ENCODE results near the gene KRTAP5-5.
"Not testable (repeated sequence)": the region's sequence is repeated elsewhere in the genome, so short reads cannot be mapped to it uniquely, and the experiment has no call there.

KRTAP5-5 gene

GRCh38 chr11:1645357-1645821 lies 15.8 kb downstream of the KRTAP5-5 start:
- no peak for TF ChIP-seq SUZ12 (IDR thresholded peaks at IDR 0.05; ENCODE audit: extremely low read depth, insufficient read depth, insufficient read length)
- TF ChIP-seq YY1 (IDR thresholded peaks at IDR 0.05; ENCODE audit: insufficient read depth, insufficient read length), result no peak

DNA sequence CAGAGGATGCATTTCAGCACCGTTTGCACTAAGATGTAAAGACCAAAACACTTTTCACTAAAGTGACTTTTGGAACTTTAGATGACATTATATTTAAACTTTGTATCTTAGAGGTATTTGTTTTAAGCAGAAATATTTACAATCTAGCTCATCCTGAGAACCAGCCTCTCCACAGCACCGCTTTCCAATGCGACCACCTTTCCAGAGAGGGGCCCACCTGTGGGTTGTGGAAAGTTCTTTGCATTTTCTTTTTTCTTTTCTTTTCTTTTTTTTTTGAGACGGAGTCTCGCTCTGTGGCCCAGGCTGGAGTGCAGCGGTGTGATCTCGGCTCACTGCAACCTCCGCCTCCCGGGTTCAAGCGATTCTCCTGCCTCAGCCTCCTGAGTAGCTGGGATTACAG lies 17.0 kb downstream of the KRTAP5-5 start:
- not testable (repeated sequence) for H3K4me1 ChIP-seq (ENCODE audit: insufficient read depth, insufficient read length); H3K9ac ChIP-seq (ENCODE audit: insufficient read length, low read depth); H3K36me3 ChIP-seq (ENCODE audit: insufficient read depth, insufficient read length, low read length); H3K4me3 ChIP-seq (ENCODE audit: insufficient read length, low read depth); H3K9me3 ChIP-seq (ENCODE audit: insufficient read depth, low read length); DNase-seq (ENCODE audit: low read depth, low spot score); H3K27me3 ChIP-seq (ENCODE audit: insufficient read depth, insufficient read length)

More at GRCh38 chr11:1645357-1645821, 15.8 kb downstream of the KRTAP5-5 start:
- Histone ChIP-seq H3K9ac (ENCODE audit: insufficient read length, low read depth) (no peak overlapping the region), H3K36me3 (ENCODE audit: insufficient read depth, insufficient read length, low read length) (no peaks in the 10 kb centered on the region), H3K4me3 (ENCODE audit: insufficient read length, low read depth) (no peak overlapping the region), H3K9me3 (ENCODE audit: insufficient read depth, low read length) (no peaks in the 10 kb centered on the region), H3K4me1 (ENCODE audit: insufficient read depth, insufficient read length) (peaks cover under 1% of the 10 kb centered on the region), H3K27me3 (ENCODE audit: insufficient read depth, insufficient read length) (peaks cover 7% of the 10 kb centered on the region)
- DNase-seq (ENCODE audit: low read depth, low spot score), result no peak

DNA sequence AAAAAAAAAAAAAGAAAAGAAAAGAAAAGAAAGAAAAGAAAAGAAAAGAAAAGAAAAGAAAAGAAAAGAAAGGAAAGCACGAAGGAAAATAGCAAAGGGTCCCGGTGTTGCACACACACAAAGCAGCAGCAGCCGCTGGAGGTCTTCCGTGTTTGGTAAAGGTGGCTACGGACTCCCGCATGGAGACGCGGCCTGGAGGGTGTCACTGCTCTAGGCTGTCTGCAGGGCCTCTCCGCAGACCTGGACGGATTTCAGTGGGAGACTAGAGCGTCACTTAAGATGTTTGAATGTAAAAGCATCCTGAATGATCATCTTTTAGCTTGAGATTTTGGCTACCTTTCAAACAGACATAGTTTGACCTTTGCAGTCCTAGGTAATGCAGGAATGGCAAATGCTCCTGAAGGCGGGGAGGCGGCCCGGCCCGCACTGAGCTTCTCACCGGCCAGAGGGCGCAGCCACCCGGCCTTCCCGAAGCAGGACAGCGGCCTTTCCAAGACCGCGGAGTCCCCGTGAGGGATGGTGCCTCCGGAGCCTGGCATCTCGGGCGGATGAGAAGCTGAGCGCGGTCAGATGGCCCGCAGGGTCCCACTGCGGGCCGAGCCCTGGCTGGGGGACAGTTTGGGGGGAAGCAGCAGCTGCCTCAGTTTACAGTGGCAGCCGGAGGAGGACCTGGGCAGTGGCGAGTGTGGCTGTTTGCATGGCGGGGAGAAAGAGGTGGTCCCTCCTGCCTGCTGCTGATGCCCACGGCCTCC lies 18.5 kb downstream of the KRTAP5-5 start:
- no peak for DNase-seq (ENCODE audit: low read depth, low spot score)
- no peak for TF ChIP-seq YY1 (IDR thresholded peaks at IDR 0.05; ENCODE audit: insufficient read depth, insufficient read length)
- Histone ChIP-seq H3K9ac (ENCODE audit: insufficient read length, low read depth) (no peak overlapping the region), H3K27me3 (ENCODE audit: insufficient read depth, insufficient read length) (peaks cover 2% of the 10 kb centered on the region), H3K36me3 (ENCODE audit: insufficient read depth, insufficient read length, low read length) (no peaks in the 10 kb centered on the region), H3K4me3 (ENCODE audit: insufficient read length, low read depth) (no peak overlapping the region), H3K4me1 (ENCODE audit: insufficient read depth, insufficient read length) (peaks cover 15% of the 10 kb centered on the region), H3K9me3 (ENCODE audit: insufficient read depth, low read length) (no peaks in the 10 kb centered on the region)

DNA sequence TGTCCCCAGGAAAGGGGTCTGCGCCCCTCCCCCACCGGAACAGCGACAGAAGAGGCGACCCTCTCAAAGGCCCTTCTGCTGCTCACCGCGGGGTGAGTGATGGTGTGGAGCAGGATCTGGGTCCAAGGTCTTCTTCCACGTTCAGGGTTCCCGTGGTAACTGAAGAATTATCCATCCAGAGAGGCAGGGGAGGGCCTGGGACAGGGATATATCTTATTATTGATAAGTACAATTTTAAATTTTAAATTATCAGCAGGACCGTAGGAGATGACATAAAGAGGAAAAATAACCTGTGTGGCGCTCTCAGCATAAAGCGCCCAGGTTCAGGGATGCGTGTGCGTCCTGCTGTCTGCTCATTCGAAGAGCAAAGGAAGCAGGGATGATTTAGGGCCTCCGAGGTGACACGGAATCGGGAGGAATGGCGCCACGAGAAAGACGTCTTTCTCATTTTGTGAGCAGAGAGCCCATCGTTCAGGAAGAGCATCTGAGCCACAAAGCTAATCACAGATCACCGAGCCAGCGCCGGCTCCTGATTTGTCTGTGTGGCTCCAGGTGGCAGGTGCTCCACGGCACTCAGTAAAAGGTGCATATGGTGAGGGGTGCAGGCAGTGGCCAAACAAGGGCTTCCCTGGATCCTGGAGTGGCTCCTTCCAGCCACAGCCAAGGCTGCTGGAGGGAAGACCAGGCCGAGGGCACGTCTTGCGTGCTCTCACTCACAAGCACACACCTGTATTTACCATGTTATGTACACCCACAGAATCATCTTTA lies 19.3 kb downstream of the KRTAP5-5 start:
- Histone ChIP-seq H3K4me1 (ENCODE audit: insufficient read depth, insufficient read length) (peaks cover 18% of the 10 kb centered on the region), H3K27me3 (ENCODE audit: insufficient read depth, insufficient read length) (peaks cover 9% of the 10 kb centered on the region), H3K4me3 (ENCODE audit: insufficient read length, low read depth) (no peak overlapping the region), H3K9ac (ENCODE audit: insufficient read length, low read depth) (peak overlapping the region; percentile 3), H3K9me3 (ENCODE audit: insufficient read depth, low read length) (no peaks in the 10 kb centered on the region), H3K36me3 (ENCODE audit: insufficient read depth, insufficient read length, low read length) (no peaks in the 10 kb centered on the region)
- TF ChIP-seq ZNF274 (IDR thresholded peaks at IDR 0.05; ENCODE audit: low read depth, low read length), result no peak
- TF ChIP-seq SUZ12 (IDR thresholded peaks at IDR 0.05; ENCODE audit: extremely low read depth, insufficient read depth, insufficient read length), result no peak
- no peak for TF ChIP-seq YY1 (IDR thresholded peaks at IDR 0.05; ENCODE audit: insufficient read depth, insufficient read length)
- DNase-seq (ENCODE audit: low read depth, low spot score), result no peak

DNA sequence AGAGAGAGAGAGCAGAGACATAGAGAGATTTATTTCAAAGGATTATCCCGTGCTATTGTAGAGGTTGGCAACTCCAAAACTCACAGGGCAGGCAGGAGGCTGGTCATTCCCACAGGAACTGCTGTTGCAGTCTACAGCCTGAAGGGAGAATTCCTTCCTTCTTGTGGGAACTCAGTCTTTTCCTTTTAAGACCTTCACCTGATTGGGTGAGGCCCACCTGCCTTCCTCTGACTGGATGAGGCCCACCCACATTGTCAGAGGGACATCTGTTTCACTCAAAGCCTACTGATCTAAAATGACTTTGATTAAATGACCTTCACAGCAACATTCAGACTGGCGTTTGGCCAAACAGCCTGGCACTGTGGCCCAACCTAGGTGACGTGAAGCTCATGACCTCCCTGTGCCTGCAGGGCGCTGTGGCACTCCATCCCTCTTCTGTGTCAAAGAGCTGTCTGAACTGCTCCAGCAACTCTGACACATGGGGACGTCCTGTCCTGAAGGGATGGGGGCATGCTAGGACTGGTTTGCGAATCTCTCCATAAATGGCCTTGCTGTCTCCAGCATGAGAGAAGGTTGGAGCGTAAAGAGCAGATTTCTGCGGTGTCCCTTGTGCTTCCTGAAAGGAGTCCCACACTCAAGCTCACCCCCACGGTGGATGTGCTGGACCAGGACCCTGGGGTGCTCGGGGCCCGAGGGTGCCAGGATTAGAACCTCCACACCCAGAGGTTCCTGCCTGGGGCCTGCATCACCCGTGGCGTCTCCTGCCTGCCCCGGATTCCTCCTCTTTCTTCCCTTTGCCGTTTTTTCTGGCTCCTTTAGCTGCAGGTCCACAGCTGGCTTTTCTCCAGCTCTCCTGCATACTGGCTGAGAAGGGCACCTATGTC lies 20.7 kb downstream of the KRTAP5-5 start:
- no peak overlapping the region for H3K4me3 ChIP-seq (ENCODE audit: insufficient read length, low read depth)
- H3K9me3 ChIP-seq (ENCODE audit: insufficient read depth, low read length), result no peaks in the 10 kb centered on the region
- H3K36me3 ChIP-seq (ENCODE audit: insufficient read depth, insufficient read length, low read length), result no peaks in the 10 kb centered on the region
- no peak for DNase-seq (ENCODE audit: low read depth, low spot score)
- peaks cover 22% of the 10 kb centered on the region for H3K4me1 ChIP-seq (ENCODE audit: insufficient read depth, insufficient read length)
- peaks cover 19% of the 10 kb centered on the region for H3K27me3 ChIP-seq (ENCODE audit: insufficient read depth, insufficient read length)
- no peak overlapping the region for H3K9ac ChIP-seq (ENCODE audit: insufficient read length, low read depth)
- no peak for TF ChIP-seq ZNF274 (IDR thresholded peaks at IDR 0.05; ENCODE audit: low read depth, low read length)
- TF ChIP-seq SUZ12 (IDR thresholded peaks at IDR 0.05; ENCODE audit: extremely low read depth, insufficient read depth, insufficient read length), result no peak
- no peak for TF ChIP-seq YY1 (IDR thresholded peaks at IDR 0.05; ENCODE audit: insufficient read depth, insufficient read length)

GRCh38 chr11:1650918-1651262 lies 21.3 kb downstream of the KRTAP5-5 start:
- Histone ChIP-seq H3K27me3 (ENCODE audit: insufficient read depth, insufficient read length) (peaks cover 19% of the 10 kb centered on the region), H3K4me1 (ENCODE audit: insufficient read depth, insufficient read length) (peaks cover 22% of the 10 kb centered on the region), H3K9me3 (ENCODE audit: insufficient read depth, low read length) (no peaks in the 10 kb centered on the region), H3K36me3 (ENCODE audit: insufficient read depth, insufficient read length, low read length) (no peaks in the 10 kb centered on the region), H3K9ac (ENCODE audit: insufficient read length, low read depth) (no peak overlapping the region), H3K4me3 (ENCODE audit: insufficient read length, low read depth) (no peak overlapping the region)
- no peak for DNase-seq (ENCODE audit: low read depth, low spot score)
- TF ChIP-seq ZNF274 (IDR thresholded peaks at IDR 0.05; ENCODE audit: low read depth, low read length), result no peak
- no peak for TF ChIP-seq YY1 (IDR thresholded peaks at IDR 0.05; ENCODE audit: insufficient read depth, insufficient read length)
- no peak for TF ChIP-seq SUZ12 (IDR thresholded peaks at IDR 0.05; ENCODE audit: extremely low read depth, insufficient read depth, insufficient read length)

DNA sequence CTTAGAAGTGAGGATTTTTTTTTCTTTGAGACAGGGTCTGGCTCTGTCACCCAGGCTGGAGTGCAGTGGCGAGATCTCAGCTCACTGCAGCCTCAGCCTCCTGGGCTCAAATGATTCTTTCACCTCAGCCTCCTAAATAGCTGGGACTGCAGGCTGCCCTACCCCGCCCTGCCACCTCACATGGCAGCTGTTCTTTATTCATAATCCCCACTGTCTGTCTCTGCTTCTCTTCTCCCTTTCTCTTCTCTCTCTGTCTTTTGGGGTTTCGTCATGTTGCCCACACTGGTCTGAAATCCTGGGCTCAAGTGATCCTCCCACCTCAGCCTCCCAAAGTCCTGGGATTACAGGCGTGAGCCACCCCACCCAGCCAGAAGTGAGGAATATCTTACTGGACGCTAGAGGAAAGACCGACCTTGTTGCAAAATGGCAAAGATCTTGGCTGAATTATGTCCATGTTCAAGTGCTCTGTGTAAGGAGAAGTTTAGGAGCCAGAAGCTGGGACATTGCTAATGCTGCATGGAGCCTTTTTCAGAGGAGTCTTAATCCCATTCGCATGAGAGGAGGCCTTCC lies 21.9 kb downstream of the KRTAP5-5 start:
- Histone ChIP-seq H3K27me3 (ENCODE audit: insufficient read depth, insufficient read length) (peaks cover 19% of the 10 kb centered on the region), H3K4me3 (ENCODE audit: insufficient read length, low read depth) (no peak overlapping the region), H3K9me3 (ENCODE audit: insufficient read depth, low read length) (no peaks in the 10 kb centered on the region), H3K9ac (ENCODE audit: insufficient read length, low read depth) (peak overlapping the region; percentile 18), H3K4me1 (ENCODE audit: insufficient read depth, insufficient read length) (peaks cover 22% of the 10 kb centered on the region), H3K36me3 (ENCODE audit: insufficient read depth, insufficient read length, low read length) (no peaks in the 10 kb centered on the region)
- DNase-seq (ENCODE audit: low read depth, low spot score), result no peak
- TF ChIP-seq SUZ12 (IDR thresholded peaks at IDR 0.05; ENCODE audit: extremely low read depth, insufficient read depth, insufficient read length) (no peak), YY1 (IDR thresholded peaks at IDR 0.05; ENCODE audit: insufficient read depth, insufficient read length) (no peak), ZNF274 (IDR thresholded peaks at IDR 0.05; ENCODE audit: low read depth, low read length) (no peak)

Measured in NT2/D1 (cell line).